WI38 (cell line): Measurements from ENCODE around the gene BTN2A1.

ENCODE experiments used
- H3K4me3 ChIP-seq: 2 replicates; pipeline ENCODE4 v1.5.1; 2011; ENCODE audit warnings: low read depth, mild to moderate bottlenecking, control low read depth, low read length
- CTCF ChIP-seq: IDR thresholded peaks from 2 replicates; pipeline ENCODE4 v1.5.1; 2012; ENCODE audit warnings: low read depth, mild to moderate bottlenecking, control low read depth, low read length

The BTN2A1 gene

GRCh38 chr6:26487466-26487865, 29.7 kb downstream of the BTN2A1 start:
- no peak for TF ChIP-seq CTCF
- H3K4me3 ChIP-seq, result no peak overlapping the region

- no peak for TF ChIP-seq CTCF
Measured at GRCh38 chr6:26489996-26490964, 32.5 kb downstream of the BTN2A1 start.

GRCh38 chr6:26491604-26492003, 33.8 kb downstream of the BTN2A1 start:
- H3K4me3 ChIP-seq, result no peak overlapping the region
- no peak for TF ChIP-seq CTCF

More at GRCh38 chr6:26489996-26490964, 32.5 kb downstream of the BTN2A1 start:
- H3K4me3 ChIP-seq, result no peak overlapping the region

GRCh38 chr6:26493258-26493657, 35.5 kb downstream of the BTN2A1 start:
- peak; percentile 19; the same call in 1 of the 2 replicates for TF ChIP-seq CTCF
- no peak overlapping the region for H3K4me3 ChIP-seq

- no peak for TF ChIP-seq CTCF
Measured at GRCh38 chr6:26494117-26494516, 36.4 kb downstream of the BTN2A1 start.

GRCh38 chr6:26495281-26495680, 37.5 kb downstream of the BTN2A1 start:
- TF ChIP-seq CTCF, result no peak
- no peak overlapping the region for H3K4me3 ChIP-seq

More at GRCh38 chr6:26494117-26494516, 36.4 kb downstream of the BTN2A1 start:
- H3K4me3 ChIP-seq, result no peak overlapping the region

GRCh38 chr6:26497610-26498009, 39.9 kb downstream of the BTN2A1 start:
- H3K4me3 ChIP-seq, result no peak overlapping the region

More at GRCh38 chr6:26497610-26498009, 39.9 kb downstream of the BTN2A1 start:
- no peak for TF ChIP-seq CTCF
